DMS53 treated with DMSO at 0.1 percent for 48 hours (cell line): ENCODE results near the gene ACOT7.

ENCODE experiments used
- DNase-seq: peaks from one replicate; lab custom pipeline; 2025; ENCODE audit not compliant: unreplicated experiment; lab: John Stamatoyannopoulos, UW

ACOT7 gene

DNA sequence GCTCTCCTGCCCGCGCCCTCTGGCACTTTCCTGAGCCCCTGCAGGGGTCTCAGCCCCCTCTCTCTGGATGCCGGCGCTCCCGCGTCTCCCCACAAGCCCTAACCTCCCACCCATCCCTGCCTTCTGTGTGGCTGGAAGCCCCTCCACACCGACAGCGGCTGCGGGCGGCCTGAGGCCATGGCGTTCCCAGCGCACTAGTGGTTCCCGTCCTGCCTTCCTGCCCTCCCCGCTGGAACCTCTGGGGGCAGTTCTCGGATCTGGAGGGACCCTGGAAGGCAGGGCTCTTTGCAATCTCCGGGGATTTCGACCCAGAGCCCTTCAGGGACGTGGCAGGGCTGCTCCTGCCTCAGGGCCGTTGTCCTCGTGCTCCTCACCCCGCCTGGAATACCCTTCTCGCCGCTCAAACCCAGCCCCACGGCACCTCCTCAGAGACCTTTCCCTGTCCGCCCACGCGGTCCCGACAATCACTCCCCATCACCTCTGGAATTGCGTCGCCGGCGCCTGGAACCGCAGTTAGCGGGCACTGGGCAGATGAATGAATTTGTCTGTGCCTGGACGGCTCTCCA lies 30.5 kb upstream of the ACOT7 start:
- DNase-seq: no peak

DNA sequence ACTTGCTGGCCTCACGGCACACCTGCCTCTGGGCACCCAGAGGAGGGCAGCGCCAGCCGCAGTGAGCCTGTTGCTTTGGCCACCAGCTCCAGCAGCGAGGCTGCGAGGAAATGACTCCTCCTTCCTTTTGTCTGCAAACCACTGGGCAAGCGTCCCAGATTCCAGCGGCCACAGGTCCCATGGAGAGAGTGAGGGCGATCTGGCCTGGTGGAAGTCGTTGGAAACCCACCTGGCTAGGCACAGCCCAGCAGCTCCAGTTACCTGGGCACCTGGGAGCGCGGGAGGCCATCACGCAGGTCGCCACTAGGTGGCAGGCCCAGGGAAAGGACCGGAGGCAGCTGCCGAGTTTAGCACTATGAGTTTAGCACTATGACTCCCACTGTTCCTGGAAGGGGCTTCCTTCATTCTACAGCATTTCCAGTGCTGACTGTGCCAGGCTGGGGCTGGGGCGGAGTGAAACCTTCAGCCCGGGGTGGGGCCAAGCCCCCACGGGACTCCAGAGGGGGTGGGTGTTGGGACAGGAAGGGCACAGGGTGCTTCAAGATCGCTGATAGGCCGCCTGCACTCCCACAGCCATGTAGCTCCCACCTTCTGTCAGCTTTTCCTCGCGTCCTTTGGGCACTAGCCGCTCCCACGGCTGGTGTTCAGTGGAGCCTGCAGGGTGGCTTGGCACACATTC lies 29.9 kb upstream of the ACOT7 start:
- DNase-seq: peak; percentile 70

GRCh38 chr1:6421266-6421665 lies 27.7 kb upstream of the ACOT7 start:
- no peak for DNase-seq

DNA sequence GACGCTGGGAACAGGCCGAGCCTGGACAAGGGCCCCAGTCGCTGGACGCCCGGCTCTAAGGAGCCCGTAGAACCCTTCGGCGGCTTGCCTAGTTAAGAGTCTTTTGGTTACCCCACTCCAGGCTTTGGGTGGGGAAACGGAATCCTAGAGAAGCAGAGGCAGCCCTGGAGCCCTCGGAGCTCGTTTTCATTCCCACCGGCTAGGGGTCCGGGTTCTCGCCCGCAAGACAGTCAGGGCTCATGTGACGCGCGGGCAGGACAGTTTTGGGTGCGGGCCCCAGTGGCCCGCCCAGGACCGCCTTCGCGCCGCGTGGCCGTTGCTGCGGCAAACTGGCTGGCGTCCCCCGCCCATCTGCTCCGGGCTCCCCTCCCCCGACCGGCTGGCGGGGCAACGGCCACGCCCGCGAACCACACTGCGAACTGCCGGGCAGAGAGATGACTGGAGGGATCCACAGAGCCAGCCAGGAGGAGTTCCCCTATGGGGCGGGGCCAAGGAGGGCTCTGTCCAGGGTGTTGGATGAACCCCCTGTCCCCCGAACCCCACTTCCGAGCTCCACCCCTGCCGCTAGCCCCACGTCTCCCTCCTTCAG lies 27.0 kb upstream of the ACOT7 start:
- DNase-seq: no peak

GRCh38 chr1:6419804-6420453 lies 26.4 kb upstream of the ACOT7 start, which contains the start of gene HES2:
Gene HES2, minus strand, starts transcription at chr1:6419919. Its CDS starts 99 bp downstream, at chr1:6419820.
- no peak for DNase-seq

DNA sequence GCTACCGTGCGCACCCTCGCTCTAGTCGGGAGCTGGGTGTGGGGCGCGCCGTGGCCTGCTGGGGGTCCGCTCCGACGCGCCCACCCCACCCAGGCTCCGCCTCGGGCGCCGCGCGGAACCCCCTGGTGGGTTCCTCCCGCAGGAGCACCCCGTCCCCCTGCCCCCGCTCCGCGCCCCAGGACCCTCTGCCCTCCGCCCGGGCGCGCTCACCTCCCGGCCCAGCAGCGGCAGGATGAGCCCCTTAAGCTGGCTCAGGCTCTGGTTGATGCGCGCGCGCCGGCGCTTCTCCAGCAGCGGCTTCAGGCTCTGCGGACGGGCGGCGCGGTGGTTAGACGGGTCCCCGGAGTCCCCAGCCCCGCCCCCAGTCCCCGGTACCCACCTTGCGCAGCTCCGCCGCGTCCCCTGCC lies 25.8 kb upstream of the ACOT7 start:
- no peak for DNase-seq

DNA sequence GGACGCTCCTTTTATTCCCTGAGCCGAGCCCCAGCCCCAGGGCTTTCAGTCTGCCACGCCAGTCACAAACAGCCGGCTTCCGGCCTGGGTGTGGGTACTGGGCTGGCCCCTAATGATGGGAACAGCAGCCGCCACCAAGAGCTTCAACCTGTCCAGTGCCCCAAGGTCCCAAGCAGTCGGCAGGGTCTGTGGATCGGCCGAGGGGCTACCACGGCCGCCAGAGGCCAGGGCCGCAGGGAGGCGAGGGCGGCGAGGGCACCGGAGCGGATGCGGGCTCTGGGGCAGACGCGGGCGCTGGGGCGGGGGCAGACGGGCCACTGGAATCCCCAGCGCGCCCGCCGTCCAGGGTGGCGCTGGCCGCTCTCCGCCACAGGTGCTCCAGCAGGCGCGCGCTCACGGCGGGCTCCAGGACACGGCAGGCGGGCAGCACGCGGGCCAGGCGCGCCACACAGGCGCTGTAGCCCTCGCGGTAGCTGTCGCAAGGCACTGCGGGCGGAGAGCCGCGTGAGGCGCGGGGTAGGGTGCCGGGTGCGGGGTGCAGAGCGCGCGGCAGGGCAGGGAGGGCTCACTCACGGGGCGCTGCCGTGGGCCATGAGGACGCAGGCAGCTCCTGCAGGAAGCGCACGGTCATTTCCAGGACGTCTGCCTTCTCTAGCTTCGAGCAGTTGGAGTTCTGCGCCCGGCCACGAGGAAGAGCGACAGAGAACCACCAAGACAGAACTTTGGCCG lies 25.3 kb upstream of the ACOT7 start:
- no peak for DNase-seq

DNA sequence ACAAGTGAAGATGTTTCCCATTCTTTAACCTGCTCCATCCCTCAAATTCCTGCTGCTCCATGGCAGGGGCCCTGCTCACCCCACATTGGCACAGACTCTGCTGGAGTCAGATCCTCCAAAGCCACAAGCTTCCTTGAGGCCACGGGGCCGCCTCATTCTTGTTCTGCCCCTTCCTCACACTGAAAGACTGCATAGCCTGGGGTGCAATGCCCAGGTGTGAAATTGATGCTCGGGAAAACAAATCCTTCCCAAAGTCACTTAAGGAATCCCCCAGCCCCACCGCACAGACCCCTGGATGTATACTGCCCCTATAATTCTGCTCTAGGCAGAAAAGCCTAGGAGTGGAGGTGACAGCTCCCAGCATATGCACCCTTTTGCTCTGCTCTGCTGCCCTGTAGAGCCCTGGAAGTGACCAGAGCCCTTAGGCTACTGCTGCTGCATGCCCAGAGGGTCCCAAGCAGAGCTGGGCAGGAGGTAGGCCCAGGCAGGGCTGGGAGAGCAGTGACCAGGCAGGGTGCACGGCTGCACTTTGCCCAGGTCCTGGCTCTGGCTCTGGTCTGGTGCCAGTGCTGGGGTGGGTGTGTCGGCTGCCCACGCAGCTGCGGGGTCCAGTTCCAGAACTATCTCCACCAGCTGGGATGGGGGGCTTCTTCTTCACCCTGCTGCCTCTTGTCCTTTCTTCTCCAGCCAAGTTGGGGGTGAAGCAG lies 24.5 kb upstream of the ACOT7 start:
- DNase-seq: no peak

DNA sequence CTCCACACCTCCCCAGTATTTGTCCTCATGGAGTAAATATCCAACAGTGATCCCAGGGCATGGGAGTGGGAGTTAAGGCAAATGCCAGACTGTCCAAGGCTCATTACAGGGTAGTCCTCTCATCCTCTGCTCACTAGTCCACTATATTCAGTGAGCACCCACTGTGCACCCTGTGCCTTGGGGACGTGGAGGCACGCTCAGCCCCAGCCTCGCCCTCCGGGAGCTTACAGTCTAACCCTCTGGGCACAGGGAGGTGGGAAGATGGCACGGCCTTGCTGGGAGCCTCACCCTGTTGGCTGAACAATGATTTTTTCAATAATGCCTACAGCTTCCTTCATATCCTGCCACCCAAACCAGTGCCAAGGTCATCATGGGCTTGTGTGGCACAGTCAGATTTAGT lies 23.3 kb upstream of the ACOT7 start:
- no peak for DNase-seq

GRCh38 chr1:6416295-6416656 lies 22.7 kb upstream of the ACOT7 start:
- no peak for DNase-seq

GRCh38 chr1:6414881-6415626 lies 21.5 kb upstream of the ACOT7 start:
- no peak for DNase-seq

DNA sequence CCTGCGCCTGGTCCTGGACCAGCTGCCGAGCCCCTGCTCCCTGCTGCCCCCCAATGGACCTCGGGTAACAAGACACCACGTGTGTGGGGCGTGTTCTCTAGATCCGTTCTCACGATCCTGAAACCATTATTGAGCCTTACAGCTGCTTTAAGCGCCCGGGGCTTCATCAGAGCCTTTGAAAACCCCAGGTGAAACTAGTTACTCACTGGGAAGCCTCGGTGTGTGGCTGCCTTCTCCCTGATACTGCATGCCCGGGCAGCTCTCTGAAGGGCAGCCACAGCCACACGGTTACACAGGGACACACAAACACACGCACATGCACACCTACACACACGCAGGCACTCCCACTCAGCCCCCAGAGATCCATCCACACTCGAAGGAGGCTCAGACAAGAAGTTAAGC lies 20.9 kb upstream of the ACOT7 start:
- DNase-seq: no peak

DNA sequence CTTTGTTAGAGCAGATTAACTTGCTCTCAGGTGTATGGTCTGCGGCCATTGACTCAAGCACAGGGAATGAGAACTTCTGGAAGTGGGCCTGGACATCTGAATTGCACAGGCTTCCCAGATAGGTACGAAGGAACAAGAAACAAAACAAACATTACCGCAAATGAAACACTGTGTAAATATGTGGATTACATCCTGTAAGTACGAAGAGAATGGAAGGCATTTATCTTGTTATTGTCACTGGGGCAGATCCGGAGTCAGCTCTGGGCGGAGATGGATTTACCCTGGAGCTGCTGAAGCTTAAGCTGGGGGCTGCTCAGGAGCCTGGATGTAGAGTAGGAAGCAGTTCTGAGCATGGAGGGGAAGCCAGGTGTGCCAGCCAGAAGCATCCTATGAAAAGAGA lies 19.3 kb upstream of the ACOT7 start:
- DNase-seq: peak; percentile 79

- no peak for DNase-seq
Observed at GRCh38 chr1:6410248-6410893, 16.8 kb upstream of the ACOT7 start.

DNA sequence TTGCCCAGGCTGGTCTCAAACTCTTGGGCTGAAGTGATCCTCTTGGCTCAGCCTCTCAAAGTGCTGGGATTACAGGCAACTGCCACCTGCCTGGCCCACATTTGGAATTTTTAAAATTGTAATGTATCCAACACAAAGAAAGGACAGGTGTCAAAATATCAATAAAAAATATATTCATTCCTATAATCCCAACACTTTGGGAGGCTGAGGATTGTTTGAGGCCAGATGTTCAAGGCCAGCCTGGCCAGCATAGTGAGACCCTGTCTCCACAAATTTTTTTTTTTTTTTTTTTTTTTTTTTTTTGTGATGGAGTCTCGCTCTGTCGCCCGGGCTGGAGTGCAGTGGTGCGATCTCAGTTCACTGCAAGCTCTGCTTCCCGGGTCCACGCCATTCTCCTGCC lies 16.2 kb upstream of the ACOT7 start:
- DNase-seq: no peak

GRCh38 chr1:6409053-6409452 lies 15.5 kb upstream of the ACOT7 start:
- no peak for DNase-seq

DNA sequence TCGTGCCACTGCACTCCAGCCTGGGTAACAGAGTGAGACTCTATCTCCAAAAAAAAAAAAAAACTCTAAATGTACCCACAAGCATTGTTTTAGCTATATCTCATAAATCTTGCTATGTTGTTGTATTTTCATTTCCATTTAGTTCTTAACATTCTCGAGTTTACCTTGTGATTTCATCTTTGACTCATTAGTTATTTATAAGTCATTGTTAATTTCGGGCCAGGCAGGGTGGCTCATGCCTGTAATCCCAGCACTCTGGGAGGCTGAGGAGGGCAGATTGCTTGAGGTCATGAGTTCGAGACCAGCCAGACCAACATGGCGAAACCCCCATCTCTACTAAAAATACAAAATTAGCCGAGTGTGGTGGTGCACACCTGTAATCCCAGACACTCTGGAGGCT lies 14.5 kb upstream of the ACOT7 start:
- DNase-seq: no peak

DNA sequence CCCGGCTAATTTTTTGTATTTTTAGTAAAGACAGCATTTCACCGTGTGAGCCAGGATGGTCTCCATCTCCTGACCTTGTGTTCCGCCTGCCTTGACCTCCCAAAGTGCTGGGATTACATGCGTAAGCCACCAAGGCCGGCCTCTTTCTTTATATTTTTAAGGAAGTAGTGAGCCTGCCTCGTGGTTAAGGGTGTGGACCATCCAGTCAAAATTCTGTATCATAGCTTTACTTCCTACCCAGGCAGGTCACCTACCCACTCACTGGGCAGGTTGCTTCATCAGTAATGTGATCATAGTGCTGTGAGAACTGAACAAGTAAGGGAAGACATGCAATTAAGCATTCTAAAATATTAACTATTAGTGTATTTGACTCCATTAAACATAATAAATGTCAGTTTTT lies 8.1 kb upstream of the ACOT7 start:
- DNase-seq: no peak

GRCh38 chr1:6399294-6399693 lies 5.7 kb upstream of the ACOT7 start:
- DNase-seq: no peak
